ENCODE measurements around the gene CRLF1. TPM values are rescaled to one million over a fixed set of nuclear protein-coding genes. Genes with fewer than 3 reads are reported as not detected.

The CRLF1 gene
- total RNA-seq, 2 donors from 2014 or later = 10.4 to 10.5 TPM

DNA sequence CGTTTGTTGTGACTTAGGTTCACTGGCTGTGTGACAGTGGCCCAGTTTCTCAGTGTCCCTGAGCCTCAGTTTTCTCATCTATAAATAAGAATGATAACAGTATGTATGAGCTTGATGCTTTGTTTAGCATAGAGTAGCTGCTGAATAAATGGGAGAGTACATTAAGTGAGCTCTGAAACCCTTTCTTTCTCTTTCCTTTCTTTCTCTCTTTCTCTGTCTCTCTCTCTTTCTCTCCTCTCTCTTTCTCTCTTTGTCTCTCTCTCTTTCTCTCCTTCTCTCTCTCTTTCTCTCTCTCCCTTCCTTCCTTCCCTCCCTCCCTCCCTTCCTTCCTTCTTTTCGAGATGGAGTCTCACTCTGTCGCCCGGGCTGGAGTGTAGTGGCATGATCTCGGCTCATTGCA is 46.9 kb downstream of the CRLF1 start:
- Mint-ChIP-seq H3K27ac (no peak overlapping the region), H3K4me1 (peaks cover 6% of the 10 kb centered on the region), H3K4me3 (no peak overlapping the region), H3K9me3 (no peaks in the 10 kb centered on the region), H3K36me3 (ENCODE audit: low read depth) (peaks cover 18% of the 10 kb centered on the region), H3K27me3 (ENCODE audit: insufficient read depth) (no peaks in the 10 kb centered on the region)
- 81 to 93% methylated on average over 5 of the region's 5 CpGs for WGBS, 2 experiments (ENCODE audit: insufficient coverage in 1 of 2, insufficient read length in 1 of 2)
- no peak overlapping the region for H3K4me3 ChIP-seq (ENCODE audit: low read length)
- peaks cover 22% of the 10 kb centered on the region for H3K36me3 ChIP-seq (ENCODE audit: control insufficient read depth, insufficient read depth, low read length)
- DNase-seq = no peak
- H3K4me1 ChIP-seq (ENCODE audit: control insufficient read depth, insufficient read depth, low read length) = no peaks in the 10 kb centered on the region
- H3K9me3 ChIP-seq (ENCODE audit: control insufficient read depth, low read length) = no peaks in the 10 kb centered on the region
- H3K27me3 ChIP-seq (ENCODE audit: control insufficient read depth, insufficient read depth, low read length, poor library complexity, severe bottlenecking) = no peaks in the 10 kb centered on the region
- no peak overlapping the region for H3K27ac ChIP-seq (ENCODE audit: low read depth, low read length)
- TF ChIP-seq, protein P1, sequence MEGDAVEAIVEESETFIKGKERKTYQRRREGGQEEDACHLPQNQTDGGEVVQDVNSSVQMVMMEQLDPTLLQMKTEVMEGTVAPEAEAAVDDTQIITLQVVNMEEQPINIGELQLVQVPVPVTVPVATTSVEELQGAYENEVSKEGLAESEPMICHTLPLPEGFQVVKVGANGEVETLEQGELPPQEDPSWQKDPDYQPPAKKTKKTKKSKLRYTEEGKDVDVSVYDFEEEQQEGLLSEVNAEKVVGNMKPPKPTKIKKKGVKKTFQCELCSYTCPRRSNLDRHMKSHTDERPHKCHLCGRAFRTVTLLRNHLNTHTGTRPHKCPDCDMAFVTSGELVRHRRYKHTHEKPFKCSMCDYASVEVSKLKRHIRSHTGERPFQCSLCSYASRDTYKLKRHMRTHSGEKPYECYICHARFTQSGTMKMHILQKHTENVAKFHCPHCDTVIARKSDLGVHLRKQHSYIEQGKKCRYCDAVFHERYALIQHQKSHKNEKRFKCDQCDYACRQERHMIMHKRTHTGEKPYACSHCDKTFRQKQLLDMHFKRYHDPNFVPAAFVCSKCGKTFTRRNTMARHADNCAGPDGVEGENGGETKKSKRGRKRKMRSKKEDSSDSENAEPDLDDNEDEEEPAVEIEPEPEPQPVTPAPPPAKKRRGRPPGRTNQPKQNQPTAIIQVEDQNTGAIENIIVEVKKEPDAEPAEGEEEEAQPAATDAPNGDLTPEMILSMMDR (conservative IDR thresholded peaks at IDR 0.05) = no peak
- no peak overlapping the region for H3K9ac ChIP-seq (ENCODE audit: extremely low read depth, low read length, poor library complexity, severe bottlenecking)

GRCh38 chr19:18558604-18559003 is 48.0 kb downstream of the CRLF1 start:
- no peaks in the 10 kb centered on the region for H3K27me3 ChIP-seq (ENCODE audit: control insufficient read depth, insufficient read depth, low read length, poor library complexity, severe bottlenecking)
- H3K9me3 ChIP-seq (ENCODE audit: control insufficient read depth, low read length) = no peaks in the 10 kb centered on the region
- H3K4me3 ChIP-seq (ENCODE audit: low read length) = peak overlapping the region; percentile 94
- no peaks in the 10 kb centered on the region for H3K27me3 Mint-ChIP-seq (ENCODE audit: insufficient read depth)
- DNase-seq = no peak
- peaks cover 6% of the 10 kb centered on the region for H3K4me1 Mint-ChIP-seq
- H3K27ac Mint-ChIP-seq = peak overlapping the region; percentile 86
- no peaks in the 10 kb centered on the region for H3K9me3 Mint-ChIP-seq
- TF ChIP-seq, protein P1 (conservative IDR thresholded peaks at IDR 0.05) = no peak
- H3K36me3 Mint-ChIP-seq (ENCODE audit: low read depth) = peaks cover 10% of the 10 kb centered on the region
- H3K36me3 ChIP-seq (ENCODE audit: control insufficient read depth, insufficient read depth, low read length) = peaks cover 12% of the 10 kb centered on the region
- H3K9ac ChIP-seq (ENCODE audit: extremely low read depth, low read length, poor library complexity, severe bottlenecking) = peak overlapping the region; percentile 66
- H3K27ac ChIP-seq (ENCODE audit: low read depth, low read length) = no peak overlapping the region
- 73 to 90% methylated on average over 3 of the region's 3 CpGs for WGBS, 2 experiments (ENCODE audit: insufficient coverage in 1 of 2, insufficient read length in 1 of 2)
- peak overlapping the region; percentile 87 for H3K4me3 Mint-ChIP-seq
- no peaks in the 10 kb centered on the region for H3K4me1 ChIP-seq (ENCODE audit: control insufficient read depth, insufficient read depth, low read length)

DNA sequence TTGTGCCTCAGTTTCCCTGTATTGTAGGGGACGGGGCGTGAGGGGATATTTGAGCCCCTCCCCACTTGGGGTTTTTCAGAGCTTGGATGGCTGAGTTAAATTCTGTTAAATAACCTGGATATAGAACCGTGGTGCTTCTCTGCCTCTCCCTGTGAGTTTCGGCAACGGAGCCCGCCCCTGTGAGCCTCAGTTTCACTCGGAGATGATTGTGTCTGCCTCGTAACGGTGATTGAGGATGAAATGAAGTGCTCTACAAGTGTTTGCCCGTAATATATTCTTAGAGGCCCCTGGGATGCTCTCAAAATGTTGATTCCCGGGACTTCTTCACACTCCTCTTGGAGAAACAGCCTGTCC is 48.4 kb downstream of the CRLF1 start:
- TF ChIP-seq, protein P1 (conservative IDR thresholded peaks at IDR 0.05) = no peak
- Mint-ChIP-seq H3K27me3 (ENCODE audit: insufficient read depth) (no peaks in the 10 kb centered on the region), H3K4me3 (peak overlapping the region; percentile 87), H3K4me1 (peaks cover 6% of the 10 kb centered on the region), H3K36me3 (ENCODE audit: low read depth) (peaks cover 8% of the 10 kb centered on the region), H3K27ac (peak overlapping the region; percentile 86), H3K9me3 (no peaks in the 10 kb centered on the region)
- DNase-seq = peak; percentile 62
- 15 to 19% methylated on average over 8 to 11 of the region's 11 CpGs for WGBS, 2 experiments (ENCODE audit: insufficient coverage in 1 of 2, insufficient read length in 1 of 2)
- Histone ChIP-seq H3K36me3 (ENCODE audit: control insufficient read depth, insufficient read depth, low read length) (peaks cover 12% of the 10 kb centered on the region), H3K27me3 (ENCODE audit: control insufficient read depth, insufficient read depth, low read length, poor library complexity, severe bottlenecking) (no peaks in the 10 kb centered on the region), H3K9me3 (ENCODE audit: control insufficient read depth, low read length) (no peaks in the 10 kb centered on the region), H3K4me1 (ENCODE audit: control insufficient read depth, insufficient read depth, low read length) (no peaks in the 10 kb centered on the region), H3K9ac (ENCODE audit: extremely low read depth, low read length, poor library complexity, severe bottlenecking) (peak overlapping the region; percentile 66), H3K4me3 (ENCODE audit: low read length) (peak overlapping the region; percentile 94), H3K27ac (ENCODE audit: low read depth, low read length) (peak overlapping the region; percentile 46)
